NCI-H524 treated with DMSO at 0.1 percent for 48 hours (cell line): Measurements from ENCODE around the gene DARS1.
"Not testable (repeated sequence)": the region's sequence is repeated elsewhere in the genome, so short reads cannot be mapped to it uniquely, and the experiment has no call there.

ENCODE experiments used
- DNase-seq: peaks from one replicate; lab custom pipeline; 2025; lab: John Stamatoyannopoulos, UW

DARS1 gene

DNA sequence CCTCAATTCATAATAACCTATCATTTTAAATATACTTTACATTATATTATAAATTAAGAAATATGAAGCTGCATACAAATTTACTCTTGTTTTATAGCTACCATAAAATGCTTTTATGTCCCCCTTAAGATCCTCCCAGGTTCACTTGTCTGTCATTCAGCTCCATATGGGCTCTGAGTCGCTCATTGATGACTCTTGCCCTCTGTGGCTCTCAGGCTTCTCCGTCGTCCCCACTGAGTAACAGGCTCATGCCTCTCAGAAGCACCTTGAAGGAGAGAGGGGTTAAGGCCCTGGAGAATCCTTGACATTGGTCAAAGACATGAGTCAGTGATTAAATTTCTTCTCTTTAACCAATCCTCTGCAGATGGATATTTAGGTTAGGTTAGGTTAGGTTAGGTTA, 103.0 kb downstream of the DARS1 start:
- DNase-seq = peak; percentile 72

DNA sequence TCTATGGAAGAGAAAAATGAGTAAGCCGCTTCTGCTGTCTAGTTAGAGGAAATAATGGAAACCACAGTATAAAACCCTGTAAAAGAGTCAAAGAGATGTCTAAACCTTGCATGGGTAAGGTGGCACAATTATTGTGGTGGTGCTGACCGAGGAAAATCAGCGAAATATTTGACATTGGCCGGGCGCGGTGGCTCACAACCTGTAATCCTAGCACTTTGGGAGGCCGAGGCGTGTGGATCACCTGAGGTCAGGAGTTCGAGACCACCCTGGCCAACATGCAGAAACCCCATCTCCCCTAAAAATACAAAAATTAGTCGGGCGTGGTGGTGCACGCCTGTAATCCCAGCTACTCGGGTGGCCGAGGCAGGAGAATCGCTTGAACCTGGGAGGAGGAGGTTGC, 108.7 kb downstream of the DARS1 start:
- DNase-seq = not testable (repeated sequence)

DNA sequence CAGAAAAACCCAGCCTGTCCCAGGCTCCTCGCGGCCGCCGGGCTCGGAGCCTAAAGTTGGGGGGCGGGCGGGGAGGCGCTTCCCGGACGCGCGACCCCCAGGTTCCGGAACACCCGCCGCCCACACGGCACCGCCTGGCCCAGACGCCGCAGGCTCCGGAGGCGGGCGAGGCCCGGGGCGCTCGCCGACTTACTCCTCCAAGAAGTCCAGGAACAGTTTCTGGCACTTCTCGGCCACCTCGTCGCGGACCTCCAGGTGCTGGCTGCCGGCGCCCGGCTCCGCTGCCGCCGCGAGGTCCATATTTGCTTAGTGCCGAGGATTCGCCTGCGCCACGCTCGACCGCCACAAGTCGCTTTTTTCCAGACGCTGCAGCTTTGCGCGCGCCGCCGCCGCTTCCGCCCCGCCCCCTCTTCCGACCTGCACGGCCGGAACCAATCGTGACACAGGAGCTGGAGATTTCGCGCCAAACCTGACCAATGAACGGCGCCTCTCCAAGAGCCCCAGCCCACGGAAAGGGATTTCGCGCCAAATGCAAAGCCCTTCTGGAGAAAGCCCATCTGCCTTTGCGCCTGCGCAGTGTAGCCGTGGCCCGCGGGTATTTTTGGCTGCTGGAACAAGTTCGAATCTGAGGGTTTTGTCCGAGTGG, 109.2 kb downstream of the DARS1 start, which contains the start of gene MCM6:
MCM6 (minus strand) TSS at position 378 of the 646 bp plus-strand sequence; CDS start at position 300, 78 bp downstream.
- DNase-seq = peak; percentile 69

DNA sequence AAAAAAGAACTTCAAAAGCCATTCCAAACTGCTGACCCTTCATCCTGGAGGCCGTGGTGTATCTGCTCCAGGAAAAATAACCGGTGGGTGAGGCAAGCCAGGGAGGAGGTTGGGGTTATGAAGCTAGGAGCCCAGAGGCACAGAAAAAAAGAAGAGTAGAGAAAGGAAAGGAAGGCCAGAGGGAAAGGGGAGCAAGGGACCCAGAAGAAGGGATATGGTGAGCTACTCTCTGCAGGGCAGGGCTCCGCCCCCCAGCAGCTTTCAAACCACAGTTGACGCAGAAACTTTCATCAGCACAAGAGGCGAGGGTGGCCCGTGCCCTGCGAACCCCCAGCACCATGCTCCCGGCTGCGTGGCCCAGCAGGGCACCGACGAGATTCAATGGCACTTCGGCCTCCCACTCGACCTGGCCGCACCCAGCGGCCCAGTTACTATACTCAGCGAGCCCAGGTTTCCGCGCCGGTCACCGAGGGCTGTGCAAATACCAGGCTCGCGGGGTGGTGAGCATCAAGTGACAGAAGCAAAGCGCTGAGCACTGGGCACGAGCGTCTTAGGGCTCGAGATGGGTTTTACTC, 109.8 kb downstream of the DARS1 start:
- DNase-seq = no peak

DNA sequence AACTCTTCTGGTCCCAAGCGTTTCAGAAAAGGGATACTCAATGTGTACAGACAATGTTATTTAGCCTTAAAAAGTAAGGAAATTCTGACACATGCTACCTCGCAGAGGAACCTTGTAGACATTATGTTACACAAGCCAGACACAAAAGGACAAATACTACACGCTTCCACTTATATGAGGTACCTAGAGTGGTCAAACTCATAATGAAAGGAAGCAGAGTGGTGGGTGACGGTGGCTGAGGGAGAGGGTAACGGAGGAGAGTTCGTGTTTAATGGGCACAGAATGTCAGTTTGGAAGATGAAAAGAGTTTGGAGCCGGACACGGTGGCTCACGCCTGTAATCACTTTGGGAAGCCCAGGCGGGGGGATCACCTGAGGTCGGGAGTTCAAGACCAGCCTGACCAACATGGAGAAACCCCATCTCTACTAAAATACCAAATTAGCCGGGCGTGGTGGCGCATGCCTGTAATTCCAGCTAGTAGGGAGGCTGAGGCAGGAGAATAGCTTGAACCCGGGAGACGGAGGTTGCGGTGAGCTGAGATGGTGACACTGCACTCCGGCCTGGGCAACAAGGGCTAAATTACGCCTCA, 110.6 kb downstream of the DARS1 start:
- DNase-seq = no peak

DNA sequence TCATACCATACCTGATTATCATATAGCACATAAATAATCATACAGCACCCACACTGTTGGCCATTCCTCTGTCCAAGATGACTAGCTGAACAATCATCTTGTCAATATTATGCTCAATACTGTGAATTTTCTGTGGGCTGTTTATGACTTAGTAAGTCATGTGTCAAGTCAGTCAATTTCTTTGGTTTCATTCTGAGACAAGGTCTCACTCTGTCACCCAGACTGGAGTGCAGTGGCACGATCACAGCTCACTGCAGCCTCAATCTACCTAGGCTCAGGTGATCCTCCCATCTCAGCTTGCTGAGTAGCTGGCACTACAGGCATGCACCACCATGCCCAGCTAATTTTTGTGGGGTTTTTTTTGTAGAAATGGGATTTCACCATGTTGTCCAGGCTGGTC, 114.9 kb downstream of the DARS1 start:
- no peak for DNase-seq

DNA sequence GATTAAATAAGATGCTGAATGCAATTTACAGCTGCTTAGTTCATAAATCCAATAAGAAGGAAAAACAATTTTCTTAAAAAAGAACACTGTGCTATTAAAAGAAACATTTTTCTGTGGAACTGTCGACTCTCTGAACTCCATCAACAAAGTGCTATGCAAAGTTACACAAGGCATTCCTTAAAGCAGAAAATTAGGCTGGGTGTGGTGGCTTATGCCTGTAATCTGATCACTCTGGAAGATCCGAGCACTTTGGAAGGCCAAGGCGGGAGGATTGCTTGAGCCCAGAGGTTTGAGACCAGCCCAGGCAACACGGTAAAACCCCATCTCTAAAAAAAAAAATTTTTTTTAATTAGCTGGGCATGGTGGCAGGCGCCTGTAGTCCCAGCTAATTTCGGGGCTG, 122.2 kb downstream of the DARS1 start:
- no peak for DNase-seq

DNA sequence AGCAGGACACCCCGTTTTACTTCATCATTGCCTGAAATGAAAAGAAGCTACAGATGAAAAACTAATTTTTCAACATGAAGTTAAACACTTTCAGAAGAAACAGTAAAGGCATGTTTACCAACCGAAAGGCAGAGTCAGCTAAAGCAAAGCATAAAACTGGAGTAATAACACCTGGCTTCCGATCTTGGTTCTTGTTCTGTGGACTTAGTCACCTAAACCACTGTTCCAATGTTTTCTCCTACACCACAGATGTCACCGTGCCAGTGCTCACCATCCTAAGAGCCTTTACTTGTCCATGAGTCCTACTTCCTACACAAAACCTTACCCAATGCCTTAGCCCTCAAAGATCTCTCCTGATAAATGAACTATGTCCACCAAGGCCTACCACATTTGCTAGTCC, 122.7 kb downstream of the DARS1 start:
- DNase-seq = no peak
